AG04450 (cell line): ENCODE results near the gene FKTN. TPM values are rescaled to one million over a fixed set of nuclear protein-coding genes. Genes with fewer than 3 reads are reported as not detected.
A peak's percentile ranks its signal among the peaks of the same experiment; 100 is the strongest.

ENCODE experiments used
- CTCF ChIA-PET: fragments of 300-600, 350-600 bp; formaldehyde crosslinking; extraction: SDS; loops from one replicate; lab custom pipeline; 2022; ENCODE audit warnings: antibody characterized with exemption, inconsistent platforms; lab: Charles Lee
- POLR2A ChIA-PET: fragments of 350-600 bp; formaldehyde crosslinking; extraction: SDS; loops from one replicate; lab custom pipeline; 2021; ENCODE audit warnings: antibody characterized with exemption, inconsistent platforms; lab: Yijun Ruan, JAX
- DNase-seq: peaks from one replicate; pipeline ENCODE4 v3.0.0-alpha.2; 2011; ENCODE audit warnings: low read depth, low spot score
- H3K27ac ChIP-seq: one replicate; pipeline ENCODE4 v1.5.1; 2012; ENCODE audit warnings: low read depth, low read length, control low read depth
- H3K27me3 ChIP-seq: one replicate; pipeline ENCODE4 v1.6.0; 2012; ENCODE audit warnings: low read length; ENCODE audit not compliant: control insufficient read depth, insufficient read depth
- H3K4me3 ChIP-seq: 2 replicates; pipeline ENCODE4 v1.5.1; 2011; ENCODE audit warnings: mild to moderate bottlenecking, low read depth, low read length, control low read depth
- H3K9me3 ChIP-seq: 2 replicates; pipeline ENCODE4 v1.5.1; 2012; ENCODE audit warnings: low read length; ENCODE audit not compliant: control insufficient read depth, insufficient read depth
- CTCF ChIP-seq: IDR thresholded peaks from 2 replicates; pipeline ENCODE4 v1.5.1; 2011; ENCODE audit warnings: low read depth, low read length, control low read depth, inconsistent platforms
- polyA plus RNA-seq: library from polyadenylated mRNA; depleted of rRNA; stranded (reverse); fragments of >200 nt; gene quantifications from 2 replicates; pipeline ENCODE4 v1.2.3, GENCODE V29; 2011

Gene FKTN
- polyA plus RNA-seq, 1 experiment = 24.0 TPM

- ChIA-PET POLR2A (no interaction called here), CTCF (no interaction called here)
- no peak for TF ChIP-seq CTCF
- Histone ChIP-seq H3K27ac (no peak overlapping the region), H3K27me3 (no peaks in the 10 kb centered on the region), H3K9me3 (no peaks in the 10 kb centered on the region), H3K4me3 (no peak overlapping the region)
- DNase-seq = no peak
These were observed 89.8 kb downstream of the FKTN start for GRCh38 chr9:105647595-105648349.

- POLR2A ChIA-PET = no interaction called here
- peaks cover 19% of the 10 kb centered on the region for H3K27me3 ChIP-seq
- no peak overlapping the region for H3K4me3 ChIP-seq
- no peak for TF ChIP-seq CTCF
- DNase-seq = no peak
- H3K27ac ChIP-seq = no peak overlapping the region
- no peaks in the 10 kb centered on the region; the same call in 1 of the 2 replicates for H3K9me3 ChIP-seq
- CTCF ChIA-PET = no interaction called here
These were observed 93.9 kb downstream of the FKTN start for GRCh38 chr9:105651806-105652205.

GRCh38 chr9:105656131-105656921 lies 98.4 kb downstream of the FKTN start:
- H3K27ac ChIP-seq = no peak overlapping the region
- CTCF ChIA-PET = interaction anchor here (1.0 to 1.1 kb wide), 2 partner anchors 35 to 62 kb away, joined by 3 to 6 read pairs; no protein-coding TSS in a partner anchor
- H3K9me3 ChIP-seq = no peaks in the 10 kb centered on the region; the same call in 1 of the 2 replicates
- peaks cover 27% of the 10 kb centered on the region for H3K27me3 ChIP-seq
- POLR2A ChIA-PET = no interaction called here
- DNase-seq = no peak
- peak overlapping the region; percentile 49 for H3K4me3 ChIP-seq
- TF ChIP-seq CTCF = no peak

- no peak for DNase-seq
- no peaks in the 10 kb centered on the region; the same call in 1 of the 2 replicates for H3K9me3 ChIP-seq
- H3K27ac ChIP-seq = no peak overlapping the region
- no peak for TF ChIP-seq CTCF
- peaks cover 27% of the 10 kb centered on the region for H3K27me3 ChIP-seq
- CTCF ChIA-PET = interaction anchor here (0.7 to 1.2 kb wide), 2 partner anchors 19 to 60 kb away, joined by 3 read pairs; no protein-coding TSS in a partner anchor
- H3K4me3 ChIP-seq = no peak overlapping the region
- POLR2A ChIA-PET = no interaction called here
These were observed 100.4 kb downstream of the FKTN start for GRCh38 chr9:105658351-105658750.

GRCh38 chr9:105661011-105661410 lies 103.1 kb downstream of the FKTN start:
- Histone ChIP-seq H3K27me3 (peaks cover 18% of the 10 kb centered on the region), H3K4me3 (no peak overlapping the region), H3K9me3 (no peaks in the 10 kb centered on the region; the same call in 1 of the 2 replicates), H3K27ac (no peak overlapping the region)
- POLR2A ChIA-PET = no interaction called here
- DNase-seq = no peak
- TF ChIP-seq CTCF = no peak
- CTCF ChIA-PET = no interaction called here
